Stimulated activated CD4-positive, alpha-beta T cell treated with anti-CD3 and anti-CD28 coated beads, Interleukin-12 subunit alpha, Interleukin-12 subunit beta, amount 100 ng/mL, for 48 hours (primary cell): ENCODE data around the gene CENPP.

ENCODE experiments used
- DNase-seq, 3 donors: peaks; one replicate each; pipeline ENCODE4 v3.0.0-alpha.2; 2020; ENCODE audit warnings: low read depth in 2 of 3, low spot score in 1 of 3

CENPP gene

GRCh38 chr9:92650839-92651621 lies 325.3 kb downstream of the CENPP start:
- no peak for DNase-seq

GRCh38 chr9:92652461-92652860 lies 326.7 kb downstream of the CENPP start:
- DNase-seq = no peak

- no peak for DNase-seq
These were observed 328.9 kb downstream of the CENPP start for GRCh38 chr9:92654481-92655301.

DNA sequence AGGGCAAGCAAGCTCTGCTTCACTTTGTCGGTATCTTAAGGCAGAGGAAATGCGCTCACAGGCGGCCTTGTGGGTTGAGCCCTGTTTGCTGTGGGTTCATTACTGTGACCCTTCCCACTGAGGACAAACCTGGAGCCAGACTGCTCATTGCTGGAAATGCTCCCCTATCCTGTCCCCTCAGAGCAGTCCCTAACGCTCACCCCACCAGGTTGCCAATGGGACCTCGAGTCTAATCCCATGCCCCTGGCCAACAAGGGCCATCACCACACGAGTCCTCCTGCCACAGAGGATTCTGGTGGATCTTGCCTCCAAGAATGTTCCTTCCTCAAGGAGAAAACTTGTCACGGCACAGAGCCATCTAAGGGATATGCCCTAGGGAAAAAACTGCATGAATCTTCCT lies 329.6 kb downstream of the CENPP start:
- DNase-seq = no peak

GRCh38 chr9:92655896-92656536 lies 330.3 kb downstream of the CENPP start:
- no peak for DNase-seq

- DNase-seq = no peak
These were observed 330.8 kb downstream of the CENPP start for GRCh38 chr9:92656537-92656925.

- DNase-seq = no peak
These were observed 331.7 kb downstream of the CENPP start for GRCh38 chr9:92657296-92658094.

DNA sequence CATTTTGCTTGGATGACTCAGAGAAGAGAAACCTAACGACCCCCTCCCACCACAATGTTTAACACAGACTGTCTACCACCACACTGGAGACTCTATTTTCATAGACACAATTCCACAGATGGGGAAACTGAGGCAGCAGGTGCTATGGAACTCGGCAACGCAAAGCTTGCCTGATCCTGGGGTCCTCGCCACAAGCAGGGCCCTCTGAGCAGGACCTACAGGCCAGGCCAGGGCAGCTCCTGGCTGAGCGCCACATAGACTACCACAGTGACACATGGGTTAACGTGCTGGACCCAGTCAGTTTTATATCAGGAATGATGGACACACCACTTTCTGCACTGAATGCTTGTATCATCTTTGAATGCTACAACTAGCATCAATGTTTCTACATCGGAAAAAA lies 332.4 kb downstream of the CENPP start:
- DNase-seq = no peak

- no peak for DNase-seq
These were observed 332.9 kb downstream of the CENPP start for GRCh38 chr9:92658611-92659010.

- no peak for DNase-seq
These were observed 333.8 kb downstream of the CENPP start for GRCh38 chr9:92659601-92660000.

- no peak for DNase-seq
These were observed 334.5 kb downstream of the CENPP start for GRCh38 chr9:92660266-92660665.

GRCh38 chr9:92661127-92661526 lies 335.4 kb downstream of the CENPP start:
- DNase-seq = no peak

- DNase-seq = no peak
These were observed 336.0 kb downstream of the CENPP start for GRCh38 chr9:92661743-92662142.

DNA sequence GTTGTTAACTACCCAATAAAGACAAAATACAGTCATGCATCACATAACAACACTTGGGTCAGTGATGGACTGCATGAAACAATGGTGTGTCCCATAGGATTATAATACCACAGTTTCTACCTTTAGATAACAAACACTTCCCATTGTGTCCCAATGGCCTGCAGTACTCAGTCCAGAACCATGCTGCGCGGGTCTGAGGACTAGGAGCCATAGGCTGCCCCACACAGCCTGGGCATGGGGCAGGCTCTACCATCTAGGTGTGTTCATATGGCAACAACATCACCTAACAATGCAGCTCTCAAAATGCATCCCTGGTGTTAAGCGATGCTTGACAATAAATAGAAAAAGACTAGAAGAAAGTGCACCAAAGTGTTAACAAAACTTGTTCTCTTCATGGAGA lies 337.4 kb downstream of the CENPP start:
- no peak for DNase-seq

DNA sequence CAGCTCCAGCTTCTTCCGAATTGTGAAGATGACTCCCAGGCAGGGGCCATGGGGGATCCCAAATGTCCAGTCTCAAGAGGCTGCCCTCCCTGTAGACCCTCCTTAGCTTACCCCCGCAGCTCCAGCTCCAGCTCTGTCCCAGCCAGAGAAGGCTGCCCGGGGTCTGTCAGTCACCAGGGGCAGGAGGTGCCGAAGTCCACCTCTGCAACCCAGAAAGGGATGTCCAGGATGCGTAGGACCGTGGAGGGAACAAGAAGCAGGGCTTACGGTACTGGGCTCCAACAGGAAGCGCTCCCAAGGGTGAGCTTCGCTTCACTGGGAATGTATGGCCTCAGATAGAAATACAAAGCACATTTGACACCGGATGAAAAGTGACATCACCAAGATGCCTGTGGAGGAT lies 338.2 kb downstream of the CENPP start:
- DNase-seq = no peak

GRCh38 chr9:92664394-92665152 lies 338.8 kb downstream of the CENPP start:
- DNase-seq = no peak

DNA sequence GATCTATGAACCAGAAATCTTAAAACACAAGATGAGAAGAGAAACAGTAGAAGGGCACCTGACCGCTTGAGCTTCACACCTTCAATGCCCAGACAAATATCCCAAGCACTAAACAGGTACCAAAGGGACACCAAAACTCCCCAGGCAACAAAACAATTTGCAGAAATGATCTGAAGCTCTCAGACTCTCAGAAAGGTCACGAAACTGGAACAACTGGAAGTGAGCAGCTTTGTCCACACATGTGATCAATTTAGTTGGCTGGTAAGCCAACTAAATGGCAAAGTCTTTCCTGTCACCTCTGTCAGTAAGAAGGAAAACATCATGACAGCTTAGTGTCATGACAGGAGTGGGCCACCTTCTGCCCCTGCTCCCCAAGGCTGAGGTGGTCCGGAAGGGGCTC lies 340.1 kb downstream of the CENPP start:
- DNase-seq = no peak

- DNase-seq = no peak
These were observed 340.5 kb downstream of the CENPP start for GRCh38 chr9:92666236-92666635.

- no peak for DNase-seq
These were observed 341.3 kb downstream of the CENPP start for GRCh38 chr9:92666912-92667532.
